ENCODE results near the gene GUCY1B1.

GUCY1B1 gene

GRCh38 chr4:155722816-155723499 is 35.9 kb upstream of the GUCY1B1 start:
- ChIA-PET POLR2A (no interaction called here), CTCF (no interaction called here)
- TF ChIP-seq SUZ12 (IDR thresholded peaks at IDR 0.05), result no peak
- TF ChIP-seq FOXA1 (IDR thresholded peaks at IDR 0.05), result no peak
- no peak for TF ChIP-seq BHLHE40 (IDR thresholded peaks at IDR 0.05; ENCODE audit: borderline replicate concordance)
- no peak for TF ChIP-seq FOXM1 (IDR thresholded peaks at IDR 0.05; ENCODE audit: borderline replicate concordance)
- no peak for TF ChIP-seq NFRKB (IDR thresholded peaks at IDR 0.05)
- no peak for TF ChIP-seq ZNF384 (IDR thresholded peaks at IDR 0.05)
- no peak for TF ChIP-seq HDGF (IDR thresholded peaks at IDR 0.05; ENCODE audit: borderline replicate concordance)
- no peak for TF ChIP-seq L3MBTL2 (conservative IDR thresholded peaks at IDR 0.05)
- no peak for TF ChIP-seq ARNT (IDR thresholded peaks at IDR 0.05)
- no peak for TF ChIP-seq FOXK2 (IDR thresholded peaks at IDR 0.05)
- no peak for TF ChIP-seq CTBP1 (IDR thresholded peaks at IDR 0.05; ENCODE audit: borderline replicate concordance)
- no peak for TF ChIP-seq SP1 (IDR thresholded peaks at IDR 0.05)
- TF ChIP-seq PKNOX1 (IDR thresholded peaks at IDR 0.05), result no peak
- no peak for TF ChIP-seq TARDBP (IDR thresholded peaks at IDR 0.05)
- no peak for DNase-seq (ENCODE audit: extremely low spot score)

- ChIA-PET POLR2A (no interaction called here), CTCF (no interaction called here)
- TF ChIP-seq CTBP1 (IDR thresholded peaks at IDR 0.05; ENCODE audit: borderline replicate concordance) (no peak), SP1 (IDR thresholded peaks at IDR 0.05) (no peak), L3MBTL2 (conservative IDR thresholded peaks at IDR 0.05) (no peak), BHLHE40 (IDR thresholded peaks at IDR 0.05; ENCODE audit: borderline replicate concordance) (no peak), NFRKB (IDR thresholded peaks at IDR 0.05) (no peak), PKNOX1 (IDR thresholded peaks at IDR 0.05) (no peak), ZNF384 (IDR thresholded peaks at IDR 0.05) (no peak), FOXA1 (IDR thresholded peaks at IDR 0.05) (no peak), FOXK2 (IDR thresholded peaks at IDR 0.05) (no peak), ELF4 (IDR thresholded peaks at IDR 0.05) (no peak), LEF1 (IDR thresholded peaks at IDR 0.05; ENCODE audit: borderline replicate concordance) (no peak), FOXM1 (IDR thresholded peaks at IDR 0.05; ENCODE audit: borderline replicate concordance) (no peak), TARDBP (IDR thresholded peaks at IDR 0.05) (no peak), ARNT (IDR thresholded peaks at IDR 0.05) (no peak)
- no peak for DNase-seq (ENCODE audit: extremely low spot score)
Observed at GRCh38 chr4:155724731-155725130, 34.1 kb upstream of the GUCY1B1 start.

GRCh38 chr4:155734065-155734464 is 24.8 kb upstream of the GUCY1B1 start:
- DNase-seq (ENCODE audit: extremely low spot score), result no peak
- POLR2A ChIA-PET, result no interaction called here
- CTCF ChIA-PET, result interaction anchor here (0.6 kb wide), 1 partner anchor 1708 kb away, joined by 3 read pairs; no protein-coding TSS in a partner anchor
- no peak for TF ChIP-seq ARNT (IDR thresholded peaks at IDR 0.05)
- TF ChIP-seq L3MBTL2 (conservative IDR thresholded peaks at IDR 0.05), result no peak
- TF ChIP-seq SP1 (IDR thresholded peaks at IDR 0.05), result no peak
- no peak for TF ChIP-seq CTBP1 (IDR thresholded peaks at IDR 0.05; ENCODE audit: borderline replicate concordance)
- no peak for TF ChIP-seq FOXM1 (IDR thresholded peaks at IDR 0.05; ENCODE audit: borderline replicate concordance)
- TF ChIP-seq LEF1 (IDR thresholded peaks at IDR 0.05; ENCODE audit: borderline replicate concordance), result no peak
- TF ChIP-seq FOXK2 (IDR thresholded peaks at IDR 0.05), result no peak
- TF ChIP-seq SUZ12 (IDR thresholded peaks at IDR 0.05), result no peak
- no peak for TF ChIP-seq HDGF (IDR thresholded peaks at IDR 0.05; ENCODE audit: borderline replicate concordance)
- TF ChIP-seq TARDBP (IDR thresholded peaks at IDR 0.05), result no peak

- no peak for DNase-seq (ENCODE audit: extremely low spot score)
- ChIA-PET POLR2A (no interaction called here), CTCF (no interaction called here)
- no peak for TF ChIP-seq ZNF384 (IDR thresholded peaks at IDR 0.05)
- TF ChIP-seq FOXM1 (IDR thresholded peaks at IDR 0.05; ENCODE audit: borderline replicate concordance), result no peak
- TF ChIP-seq LEF1 (IDR thresholded peaks at IDR 0.05; ENCODE audit: borderline replicate concordance), result no peak
- TF ChIP-seq ARNT (IDR thresholded peaks at IDR 0.05), result no peak
- TF ChIP-seq SP1 (IDR thresholded peaks at IDR 0.05), result no peak
- TF ChIP-seq TARDBP (IDR thresholded peaks at IDR 0.05), result no peak
- no peak for TF ChIP-seq HDGF (IDR thresholded peaks at IDR 0.05; ENCODE audit: borderline replicate concordance)
- TF ChIP-seq BHLHE40 (IDR thresholded peaks at IDR 0.05; ENCODE audit: borderline replicate concordance), result no peak
Observed at GRCh38 chr4:155734951-155735350, 23.9 kb upstream of the GUCY1B1 start.

GRCh38 chr4:155735496-155735895 is 23.3 kb upstream of the GUCY1B1 start:
- TF ChIP-seq FOXM1 (IDR thresholded peaks at IDR 0.05; ENCODE audit: borderline replicate concordance), result no peak
- TF ChIP-seq LEF1 (IDR thresholded peaks at IDR 0.05; ENCODE audit: borderline replicate concordance), result no peak
- TF ChIP-seq HDGF (IDR thresholded peaks at IDR 0.05; ENCODE audit: borderline replicate concordance), result no peak
- TF ChIP-seq FOXA1 (IDR thresholded peaks at IDR 0.05), result no peak
- no peak for TF ChIP-seq ZNF384 (IDR thresholded peaks at IDR 0.05)
- TF ChIP-seq ELF4 (IDR thresholded peaks at IDR 0.05), result no peak
- TF ChIP-seq SUZ12 (IDR thresholded peaks at IDR 0.05), result no peak
- no peak for TF ChIP-seq ARNT (IDR thresholded peaks at IDR 0.05)
- TF ChIP-seq CTBP1 (IDR thresholded peaks at IDR 0.05; ENCODE audit: borderline replicate concordance), result no peak
- TF ChIP-seq L3MBTL2 (conservative IDR thresholded peaks at IDR 0.05), result no peak
- ChIA-PET CTCF (no interaction called here), POLR2A (no interaction called here)
- no peak for DNase-seq (ENCODE audit: extremely low spot score)

- DNase-seq (ENCODE audit: extremely low spot score), result no peak
- ChIA-PET POLR2A (no interaction called here), CTCF (no interaction called here)
- TF ChIP-seq CTBP1 (IDR thresholded peaks at IDR 0.05; ENCODE audit: borderline replicate concordance) (no peak), HDGF (IDR thresholded peaks at IDR 0.05; ENCODE audit: borderline replicate concordance) (no peak), FOXM1 (IDR thresholded peaks at IDR 0.05; ENCODE audit: borderline replicate concordance) (no peak), ZNF384 (IDR thresholded peaks at IDR 0.05) (no peak), FOXK2 (IDR thresholded peaks at IDR 0.05) (no peak)
Observed at GRCh38 chr4:155738548-155738947, 20.3 kb upstream of the GUCY1B1 start.

- no peak for DNase-seq (ENCODE audit: extremely low spot score)
- ChIA-PET POLR2A (no interaction called here), CTCF (no interaction called here)
- no peak for TF ChIP-seq PKNOX1 (IDR thresholded peaks at IDR 0.05)
- TF ChIP-seq L3MBTL2 (conservative IDR thresholded peaks at IDR 0.05), result no peak
- TF ChIP-seq TARDBP (IDR thresholded peaks at IDR 0.05), result no peak
- no peak for TF ChIP-seq SUZ12 (IDR thresholded peaks at IDR 0.05)
- no peak for TF ChIP-seq FOXM1 (IDR thresholded peaks at IDR 0.05; ENCODE audit: borderline replicate concordance)
- TF ChIP-seq FOXA1 (IDR thresholded peaks at IDR 0.05), result no peak
- no peak for TF ChIP-seq CTBP1 (IDR thresholded peaks at IDR 0.05; ENCODE audit: borderline replicate concordance)
- no peak for TF ChIP-seq ZNF384 (IDR thresholded peaks at IDR 0.05)
- TF ChIP-seq BHLHE40 (IDR thresholded peaks at IDR 0.05; ENCODE audit: borderline replicate concordance), result no peak
- no peak for TF ChIP-seq ARNT (IDR thresholded peaks at IDR 0.05)
- TF ChIP-seq LEF1 (IDR thresholded peaks at IDR 0.05; ENCODE audit: borderline replicate concordance), result no peak
- no peak for TF ChIP-seq FOXK2 (IDR thresholded peaks at IDR 0.05)
- no peak for TF ChIP-seq NFRKB (IDR thresholded peaks at IDR 0.05)
- TF ChIP-seq ELF4 (IDR thresholded peaks at IDR 0.05), result no peak
- no peak for TF ChIP-seq SP1 (IDR thresholded peaks at IDR 0.05)
- TF ChIP-seq HDGF (IDR thresholded peaks at IDR 0.05; ENCODE audit: borderline replicate concordance), result no peak
Observed at GRCh38 chr4:155741546-155741945, 17.3 kb upstream of the GUCY1B1 start.

Measured in HEK293T (cell line).